GM12873 (cell line): ENCODE data around the gene DDX24.

ENCODE experiments used
- CTCF ChIP-seq: IDR thresholded peaks from 2 replicates; pipeline ENCODE4 v1.5.1; 2012; ENCODE audit warnings: low read depth, mild to moderate bottlenecking, moderate library complexity, low read length, control low read depth; ENCODE audit not compliant: insufficient read depth; ENCODE audit errors: missing control alignments

Gene DDX24

GRCh38 chr14:94080621-94081385 is at the start of gene DDX24, which contains the start of gene IFI27L1:
Gene DDX24, minus strand, starts transcription at chr14:94081202. Its CDS starts 1,460 bp downstream, at chr14:94079742.
Gene IFI27L1, plus strand, starts transcription at chr14:94081310. Its CDS starts 15,628 bp downstream, at chr14:94096938.
- TF ChIP-seq CTCF = no peak

- no peak for TF ChIP-seq CTCF
These were observed 48.9 kb upstream of the DDX24 start for GRCh38 chr14:94129758-94130414.

- TF ChIP-seq CTCF = peak; percentile 46
These were observed 48.2 kb upstream of the DDX24 start, which contains the start of gene IFI27L2 for GRCh38 chr14:94129111-94129757. Gene IFI27L2, minus strand, starts transcription at chr14:94129604. Its CDS starts 40 bp downstream, at chr14:94129564.

- no peak for TF ChIP-seq CTCF
These were observed 47.3 kb upstream of the DDX24 start for GRCh38 chr14:94128216-94128839.

GRCh38 chr14:94127330-94127729 is 46.3 kb upstream of the DDX24 start:
- no peak for TF ChIP-seq CTCF

GRCh38 chr14:94126800-94127199 is 45.8 kb upstream of the DDX24 start:
- no peak for TF ChIP-seq CTCF

- no peak for TF ChIP-seq CTCF
These were observed 45.3 kb upstream of the DDX24 start for GRCh38 chr14:94126419-94126677.
